Brain microvascular endothelial cell (primary cell): ENCODE measurements around the gene SLC39A10.

ENCODE experiments used
- DNase-seq: peaks from one replicate; pipeline ENCODE4 v3.0.0-alpha.2; 2020
- H3K27ac ChIP-seq: fragments of 250-450 bp; sonication (Bioruptor Pico); 2 replicates; pipeline ENCODE4 v1.5.1; 2020; ENCODE audit warnings: mild to moderate bottlenecking, moderate library complexity
- H3K27me3 ChIP-seq: fragments of 250-450 bp; sonication (Bioruptor Pico); replicated peaks from 2 replicates; pipeline ENCODE4 v1.5.1; 2020; ENCODE audit warnings: mild to moderate bottlenecking
- H3K36me3 ChIP-seq: fragments of 250-450 bp; sonication (Bioruptor Pico); replicated peaks from 2 replicates; pipeline ENCODE4 v1.5.1; 2020; ENCODE audit warnings: mild to moderate bottlenecking
- H3K4me3 ChIP-seq: 2 replicates; pipeline ENCODE4 v1.5.1; 2011; ENCODE audit warnings: low read depth, mild to moderate bottlenecking, control low read depth, low read length, moderate library complexity
- CTCF ChIP-seq: IDR thresholded peaks from 2 replicates; pipeline ENCODE4 v1.5.1; 2011; ENCODE audit warnings: low read depth, mild to moderate bottlenecking, moderate library complexity, low read length, control low read depth, inconsistent platforms; ENCODE audit errors: missing control alignments
- in situ Hi-C: cut with HindIII; loops from 2 replicates; pipeline ENCODE4 v1.10.0; 2017; ENCODE audit warnings: low sequenced_read_pairs, low pct_ligation_motif_present

SLC39A10 gene

GRCh38 chr2:195619590-195619989, 37.4 kb upstream of the SLC39A10 start:
- TF ChIP-seq CTCF: no peak
- Histone ChIP-seq H3K4me3 (no peak overlapping the region), H3K36me3 (no peaks in the 10 kb centered on the region), H3K27ac (no peak overlapping the region), H3K27me3 (no peaks in the 10 kb centered on the region)
- in situ Hi-C loops: no loop called here
- DNase-seq: peak; percentile 10

- no peak for DNase-seq
- Histone ChIP-seq H3K36me3 (no peaks in the 10 kb centered on the region), H3K27me3 (no peaks in the 10 kb centered on the region), H3K27ac (no peak overlapping the region), H3K4me3 (no peak overlapping the region)
- in situ Hi-C loops: no loop called here
- no peak for TF ChIP-seq CTCF
Observed at GRCh38 chr2:195620501-195620900, 36.5 kb upstream of the SLC39A10 start.

GRCh38 chr2:195622966-195623365, 34.1 kb upstream of the SLC39A10 start:
- DNase-seq: no peak
- Histone ChIP-seq H3K27me3 (no peaks in the 10 kb centered on the region), H3K4me3 (no peak overlapping the region), H3K27ac (no peak overlapping the region), H3K36me3 (no peaks in the 10 kb centered on the region)
- TF ChIP-seq CTCF: no peak
- in situ Hi-C loops: no loop called here

- in situ Hi-C loops: no loop called here
- Histone ChIP-seq H3K27ac (no peak overlapping the region), H3K4me3 (no peak overlapping the region), H3K36me3 (no peaks in the 10 kb centered on the region), H3K27me3 (no peaks in the 10 kb centered on the region)
- no peak for DNase-seq
- no peak for TF ChIP-seq CTCF
Observed at GRCh38 chr2:195626507-195626906, 30.5 kb upstream of the SLC39A10 start.

- TF ChIP-seq CTCF: no peak
- no peaks in the 10 kb centered on the region for H3K27me3 ChIP-seq
- no peak for DNase-seq
- H3K36me3 ChIP-seq: no peaks in the 10 kb centered on the region
- H3K4me3 ChIP-seq: no peak overlapping the region
- no peak overlapping the region for H3K27ac ChIP-seq
- in situ Hi-C loops: no loop called here
Observed at GRCh38 chr2:195628666-195629065, 28.4 kb upstream of the SLC39A10 start.

- no peaks in the 10 kb centered on the region for H3K36me3 ChIP-seq
- no peak for DNase-seq
- H3K4me3 ChIP-seq: no peak overlapping the region
- in situ Hi-C loops: no loop called here
- TF ChIP-seq CTCF: no peak
- no peaks in the 10 kb centered on the region for H3K27me3 ChIP-seq
- H3K27ac ChIP-seq: no peak overlapping the region
Observed at GRCh38 chr2:195632856-195633572, 24.0 kb upstream of the SLC39A10 start.
